Activated T-helper 2 cell treated with anti-CD3 and anti-CD28 coated beads, Interferon-gamma antibody, Interleukin-2, Interleukin-4, amounts not matched to agents 10 μg/mL and 5 μg/mL and 100 μg/mL, durations not matched to agents 14 hours and 24 hours and 36 hours (primary cell): Measurements from ENCODE around the gene ODF4. TPM values are rescaled to one million over a fixed set of nuclear protein-coding genes. Genes with fewer than 3 reads are reported as not detected.
A peak's percentile ranks its signal among the peaks of the same experiment; 100 is the strongest.

ENCODE experiments used
- DNase-seq: peaks from one replicate; pipeline ENCODE4 v3.0.0; 2021; ENCODE audit warnings: low spot score
- H3K27ac Mint-ChIP-seq: one replicate; pipeline ENCODE4 v1.8.0; 2021; ENCODE audit warnings: mixed read lengths
- H3K27me3 Mint-ChIP-seq: one replicate; pipeline ENCODE4 v1.8.0; 2021; ENCODE audit warnings: low read depth, mixed read lengths
- H3K36me3 Mint-ChIP-seq: one replicate; pipeline ENCODE4 v1.8.0; 2021; ENCODE audit warnings: low read depth, mixed read lengths
- H3K4me1 Mint-ChIP-seq: one replicate; pipeline ENCODE4 v1.8.0; 2021; ENCODE audit warnings: low read depth, mixed read lengths
- H3K4me3 Mint-ChIP-seq: one replicate; pipeline ENCODE4 v1.8.0; 2021; ENCODE audit warnings: low read depth, mild to moderate bottlenecking, moderate library complexity, mixed read lengths
- H3K9me3 Mint-ChIP-seq: one replicate; pipeline ENCODE4 v1.8.0; 2021; ENCODE audit warnings: mixed read lengths
- intact Hi-C: fragments of 100-400 bp; cut with micrococcal nuclease; formaldehyde crosslinking; loops from one replicate; pipeline ENCODE4 v1.15.1; 2023
- total RNA-seq: library from RNA; stranded (reverse); gene quantifications from 2 replicates; pipeline ENCODE4 v1.2.3, GENCODE V29; 2022

ODF4 gene
- total RNA-seq, 1 donor from 2014 or later = not detected

GRCh38 chr17:8380049-8380448 is 40.4 kb downstream of the ODF4 start:
- H3K27ac Mint-ChIP-seq = no peak overlapping the region
- H3K4me1 Mint-ChIP-seq = peaks cover 52% of the 10 kb centered on the region
- peaks cover 79% of the 10 kb centered on the region for H3K36me3 Mint-ChIP-seq
- no peak for DNase-seq
- no peaks in the 10 kb centered on the region for H3K9me3 Mint-ChIP-seq
- peak overlapping the region; percentile 99 for H3K4me3 Mint-ChIP-seq
- H3K27me3 Mint-ChIP-seq = no peaks in the 10 kb centered on the region
- intact Hi-C loops = loop anchor here (10.0 kb wide), 1 partner anchor 155 kb away; no protein-coding TSS in a partner anchor

- peak overlapping the region; percentile 99 for H3K4me3 Mint-ChIP-seq
- DNase-seq = no peak
- peak overlapping the region; percentile 96 for H3K27ac Mint-ChIP-seq
- H3K36me3 Mint-ChIP-seq = peaks cover 59% of the 10 kb centered on the region
- peaks cover 39% of the 10 kb centered on the region for H3K4me1 Mint-ChIP-seq
- H3K27me3 Mint-ChIP-seq = no peaks in the 10 kb centered on the region
- no peaks in the 10 kb centered on the region for H3K9me3 Mint-ChIP-seq
- intact Hi-C loops = loop anchor here (2.0 to 10.0 kb wide), 3 partner anchors 157 to 365 kb away; no protein-coding TSS in a partner anchor
Observed at GRCh38 chr17:8382052-8382879, 42.6 kb downstream of the ODF4 start.

- Mint-ChIP-seq H3K9me3 (no peaks in the 10 kb centered on the region), H3K36me3 (peaks cover 54% of the 10 kb centered on the region), H3K27ac (peak overlapping the region; percentile 96), H3K27me3 (no peaks in the 10 kb centered on the region), H3K4me3 (peak overlapping the region; percentile 99), H3K4me1 (peaks cover 34% of the 10 kb centered on the region)
- intact Hi-C loops = loop anchor here (1.0 to 10.0 kb wide), 4 partner anchors 52 to 364 kb away; partner anchors contain the start of gene NDEL1
- no peak for DNase-seq
Observed at GRCh38 chr17:8382880-8383142, 43.2 kb downstream of the ODF4 start.

- DNase-seq = peak; percentile 94
- Mint-ChIP-seq H3K4me1 (peaks cover 33% of the 10 kb centered on the region), H3K36me3 (peaks cover 49% of the 10 kb centered on the region), H3K4me3 (peak within 1 kb of the TSS; percentile 99), H3K9me3 (no peaks in the 10 kb centered on the region), H3K27ac (peak within 1 kb of the TSS; percentile 96), H3K27me3 (no peaks in the 10 kb centered on the region)
- intact Hi-C loops = loop anchor here (1.0 to 10.0 kb wide), 4 partner anchors 52 to 364 kb away; partner anchors contain the start of gene NDEL1
Observed at GRCh38 chr17:8383143-8383822, 43.6 kb downstream of the ODF4 start, which contains the start of gene RPL26. Gene RPL26, minus strand, starts transcription at chr17:8383193. Its CDS starts 883 bp downstream, at chr17:8382310.

- Mint-ChIP-seq H3K27ac (peak overlapping the region; percentile 7), H3K4me3 (peak overlapping the region; percentile 99), H3K36me3 (peaks cover 33% of the 10 kb centered on the region), H3K4me1 (peaks cover 24% of the 10 kb centered on the region), H3K9me3 (no peaks in the 10 kb centered on the region), H3K27me3 (no peaks in the 10 kb centered on the region)
- DNase-seq = no peak
- intact Hi-C loops = loop anchor here (10.0 kb wide), 1 partner anchor 160 kb away; no protein-coding TSS in a partner anchor
Observed at GRCh38 chr17:8384801-8385378, 45.2 kb downstream of the ODF4 start.

GRCh38 chr17:8386841-8387240 is 47.2 kb downstream of the ODF4 start:
- Mint-ChIP-seq H3K4me1 (peaks cover 10% of the 10 kb centered on the region), H3K27ac (no peak overlapping the region), H3K9me3 (no peaks in the 10 kb centered on the region), H3K4me3 (peak overlapping the region; percentile 20), H3K36me3 (peaks cover 13% of the 10 kb centered on the region), H3K27me3 (no peaks in the 10 kb centered on the region)
- intact Hi-C loops = loop anchor here (10.0 kb wide), 1 partner anchor 162 kb away; no protein-coding TSS in a partner anchor
- no peak for DNase-seq

- no peak overlapping the region for H3K4me3 Mint-ChIP-seq
- H3K9me3 Mint-ChIP-seq = no peaks in the 10 kb centered on the region
- H3K36me3 Mint-ChIP-seq = peaks cover under 1% of the 10 kb centered on the region
- no peaks in the 10 kb centered on the region for H3K27me3 Mint-ChIP-seq
- H3K27ac Mint-ChIP-seq = no peak overlapping the region
- no peak for DNase-seq
- peaks cover 10% of the 10 kb centered on the region for H3K4me1 Mint-ChIP-seq
- intact Hi-C loops = loop anchor here (10.0 kb wide), 1 partner anchor 163 kb away; no protein-coding TSS in a partner anchor
Observed at GRCh38 chr17:8387914-8388651, 48.4 kb downstream of the ODF4 start.

- intact Hi-C loops = no loop called here
- Mint-ChIP-seq H3K27ac (no peak overlapping the region), H3K27me3 (peaks cover 14% of the 10 kb centered on the region), H3K4me1 (peaks cover 15% of the 10 kb centered on the region), H3K4me3 (no peak overlapping the region), H3K9me3 (no peaks in the 10 kb centered on the region), H3K36me3 (no peaks in the 10 kb centered on the region)
- DNase-seq = no peak
Observed at GRCh38 chr17:8391711-8392110, 52.1 kb downstream of the ODF4 start.

GRCh38 chr17:8392274-8392673 is 52.6 kb downstream of the ODF4 start:
- peaks cover 14% of the 10 kb centered on the region for H3K4me1 Mint-ChIP-seq
- H3K36me3 Mint-ChIP-seq = no peaks in the 10 kb centered on the region
- no peak overlapping the region for H3K27ac Mint-ChIP-seq
- H3K9me3 Mint-ChIP-seq = no peaks in the 10 kb centered on the region
- intact Hi-C loops = no loop called here
- no peak overlapping the region for H3K4me3 Mint-ChIP-seq
- DNase-seq = no peak
- H3K27me3 Mint-ChIP-seq = peaks cover 14% of the 10 kb centered on the region

- no peak for DNase-seq
- peaks cover 19% of the 10 kb centered on the region for H3K27me3 Mint-ChIP-seq
- H3K4me1 Mint-ChIP-seq = peaks cover 14% of the 10 kb centered on the region
- H3K9me3 Mint-ChIP-seq = no peaks in the 10 kb centered on the region
- intact Hi-C loops = no loop called here
- no peaks in the 10 kb centered on the region for H3K36me3 Mint-ChIP-seq
- no peak overlapping the region for H3K27ac Mint-ChIP-seq
- H3K4me3 Mint-ChIP-seq = no peak overlapping the region
Observed at GRCh38 chr17:8392674-8393469, 53.2 kb downstream of the ODF4 start.

GRCh38 chr17:8393470-8394231 is 54.0 kb downstream of the ODF4 start:
- peaks cover 14% of the 10 kb centered on the region for H3K4me1 Mint-ChIP-seq
- H3K27ac Mint-ChIP-seq = peak overlapping the region; percentile 74
- H3K9me3 Mint-ChIP-seq = no peaks in the 10 kb centered on the region
- no peak for DNase-seq
- intact Hi-C loops = no loop called here
- H3K36me3 Mint-ChIP-seq = no peaks in the 10 kb centered on the region
- H3K27me3 Mint-ChIP-seq = peaks cover 25% of the 10 kb centered on the region
- no peak overlapping the region for H3K4me3 Mint-ChIP-seq
